HL-60/S4 (cell line): ENCODE measurements around the gene NFIC.
"Not testable (repeated sequence)": the region's sequence is repeated elsewhere in the genome, so short reads cannot be mapped to it uniquely, and the experiment has no call there.

Source experiments
- in situ Hi-C: fragments of 300-500 bp; cut with MboI; formaldehyde crosslinking; loops from 2 replicates; pipeline ENCODE4 v1.14.3; 2022; ENCODE audit warnings: low sequenced_read_pairs

Gene NFIC

DNA sequence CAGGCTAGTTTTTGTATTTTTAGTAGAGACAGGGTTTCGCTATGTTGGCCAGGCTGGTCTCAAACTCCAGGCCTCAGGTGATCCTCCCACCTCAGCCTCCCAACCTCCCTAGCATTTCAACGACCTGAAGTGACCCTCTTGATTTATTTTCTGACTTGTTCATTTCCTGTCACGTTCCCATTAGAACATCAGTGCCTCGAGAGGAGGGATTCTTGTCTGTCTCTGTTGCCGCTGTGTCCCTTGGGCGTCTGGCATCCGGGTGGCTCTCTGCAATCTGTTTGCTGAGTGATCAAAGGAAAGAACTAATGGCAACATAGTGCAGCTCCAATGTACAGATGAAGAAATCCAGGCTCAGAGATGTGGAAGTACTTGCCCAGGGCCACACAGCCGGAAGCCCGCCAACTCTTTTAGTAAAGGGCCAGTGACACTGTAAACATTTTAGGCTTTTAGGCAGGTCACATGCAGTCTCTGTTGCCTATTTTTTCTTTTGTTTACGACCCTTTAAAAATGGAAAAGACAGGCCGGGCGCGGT is 47.5 kb downstream of the NFIC start:
- in situ Hi-C loops: no loop called here

DNA sequence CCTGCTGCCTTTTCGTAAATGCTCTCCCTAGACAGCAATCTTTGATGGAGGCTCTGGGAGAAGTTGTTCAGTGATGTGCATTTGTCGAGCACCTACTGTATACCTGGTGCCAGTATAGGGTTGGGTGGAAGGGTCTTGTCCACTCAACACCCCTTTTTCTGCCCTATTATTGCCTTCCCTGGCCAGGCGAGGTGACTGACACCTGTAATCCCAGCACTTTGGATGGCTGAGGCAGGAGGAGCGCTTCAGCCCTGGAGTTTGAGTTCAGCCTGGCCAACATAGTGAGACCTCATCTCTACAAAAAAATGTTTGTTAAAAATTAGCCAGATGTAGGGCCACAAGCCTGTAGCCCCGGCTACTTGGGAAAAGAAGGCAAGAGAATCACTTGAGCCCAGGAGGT is 49.3 kb downstream of the NFIC start:
- in situ Hi-C loops: no loop called here

DNA sequence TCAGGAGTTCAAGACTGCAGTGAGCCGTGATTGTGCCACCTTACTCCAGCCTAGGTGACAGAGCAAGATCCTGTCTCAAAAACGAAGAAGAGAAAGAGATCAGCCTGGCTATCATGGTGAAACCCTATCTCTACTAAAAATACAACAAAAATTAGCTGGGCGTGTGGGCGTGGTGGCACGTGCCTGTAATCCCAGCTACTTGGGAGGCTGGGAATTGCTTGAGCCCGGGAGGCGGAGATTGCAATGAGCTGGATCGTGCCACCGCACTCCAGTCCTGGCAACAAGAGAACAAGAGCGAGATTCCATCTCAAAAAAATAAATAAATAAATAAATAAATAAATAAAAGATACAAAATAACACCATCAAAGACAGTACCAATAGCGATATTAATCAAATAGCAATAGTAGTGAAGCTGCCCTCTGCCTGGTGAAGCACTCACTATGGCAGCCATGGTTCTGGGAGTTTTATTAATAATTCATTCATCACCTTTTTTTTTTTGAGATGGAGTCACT is 53.9 kb downstream of the NFIC start:
- in situ Hi-C loops: no loop called here

DNA sequence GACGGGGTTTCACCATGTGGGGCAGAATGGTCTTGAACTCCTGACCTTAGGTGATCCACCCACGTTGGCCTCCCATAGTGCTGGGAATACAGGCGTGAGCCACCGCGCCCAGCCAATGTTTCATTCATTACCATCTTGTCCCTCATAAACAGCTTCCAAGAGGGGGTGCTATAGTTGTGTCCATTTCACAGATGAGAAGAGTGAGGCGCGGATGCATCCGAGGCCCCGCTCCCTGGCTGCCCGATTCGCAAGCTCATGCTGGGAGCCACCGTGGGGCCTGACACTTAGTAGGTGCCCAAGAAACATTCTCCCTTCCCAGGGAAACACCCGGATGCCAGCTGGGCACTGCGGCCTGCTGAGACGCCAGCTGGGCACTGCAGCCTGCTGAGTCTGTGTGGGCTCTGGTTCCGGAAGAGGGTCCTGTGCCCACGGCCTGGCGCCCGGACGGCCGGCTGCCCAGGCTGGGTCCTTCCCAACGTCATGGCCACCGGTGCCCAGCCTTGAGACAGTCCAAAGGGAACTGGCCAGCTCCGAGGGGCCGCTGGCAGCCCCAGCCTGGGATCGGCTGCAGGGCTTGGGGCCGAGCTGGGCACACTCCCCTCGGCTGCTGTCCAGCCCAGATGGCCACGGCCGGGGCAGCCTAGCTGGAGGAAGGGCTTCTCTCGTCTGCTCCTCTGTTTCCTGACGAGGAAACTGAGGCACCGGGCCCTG is 54.7 kb downstream of the NFIC start:
- in situ Hi-C loops: no loop called here

DNA sequence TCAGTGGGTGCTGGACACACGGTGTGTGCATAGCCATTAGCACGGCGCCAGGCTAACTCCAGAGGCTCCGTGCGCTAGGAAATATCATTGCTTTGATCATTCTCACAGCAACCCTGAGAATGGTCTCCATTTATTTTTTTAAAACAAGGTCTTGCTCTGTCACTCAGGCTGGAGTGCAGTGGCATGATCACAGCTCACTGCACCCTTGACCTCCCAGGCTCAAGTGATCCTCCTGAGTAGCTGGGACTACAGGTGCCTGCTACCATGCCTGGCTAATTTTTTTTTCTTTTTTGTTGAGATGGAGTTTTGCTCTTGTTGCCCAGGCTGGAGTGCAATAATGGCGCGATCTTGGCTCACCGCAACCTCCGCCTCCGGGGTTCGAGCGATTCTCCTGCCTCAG is 55.3 kb downstream of the NFIC start:
- in situ Hi-C loops: not testable (repeated sequence)

DNA sequence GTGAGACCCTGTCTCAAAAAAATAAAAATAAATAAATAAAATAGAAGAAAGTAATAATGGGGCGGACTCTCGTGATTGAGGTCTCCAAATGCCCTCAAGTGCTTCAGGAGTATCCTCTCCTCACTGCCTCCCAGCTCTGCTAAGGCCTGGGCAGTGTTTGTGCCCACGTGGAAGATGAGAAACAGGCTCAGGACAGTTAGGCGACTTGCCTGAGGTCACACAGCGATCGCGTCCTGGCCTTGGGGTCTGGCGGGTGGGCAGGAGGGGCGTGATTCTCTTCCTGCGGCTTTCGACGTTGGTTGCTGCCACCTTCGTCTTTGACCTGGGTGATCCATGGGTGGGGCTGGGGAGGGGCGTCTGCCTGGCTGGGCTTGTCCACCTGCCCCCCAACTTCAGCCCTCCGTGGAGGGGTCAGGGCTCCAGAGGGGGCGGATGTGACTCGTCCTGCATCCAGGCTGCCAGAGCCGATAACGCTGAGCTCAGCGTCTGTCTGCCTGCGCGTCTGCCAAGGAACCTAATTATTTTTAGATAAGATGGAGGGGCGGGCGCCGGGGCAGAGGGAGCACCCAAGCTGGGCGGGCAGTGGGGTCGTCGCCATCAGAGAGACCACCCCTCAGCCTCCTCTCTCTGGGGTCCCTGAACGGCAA is 56.9 kb downstream of the NFIC start:
- in situ Hi-C loops: no loop called here

DNA sequence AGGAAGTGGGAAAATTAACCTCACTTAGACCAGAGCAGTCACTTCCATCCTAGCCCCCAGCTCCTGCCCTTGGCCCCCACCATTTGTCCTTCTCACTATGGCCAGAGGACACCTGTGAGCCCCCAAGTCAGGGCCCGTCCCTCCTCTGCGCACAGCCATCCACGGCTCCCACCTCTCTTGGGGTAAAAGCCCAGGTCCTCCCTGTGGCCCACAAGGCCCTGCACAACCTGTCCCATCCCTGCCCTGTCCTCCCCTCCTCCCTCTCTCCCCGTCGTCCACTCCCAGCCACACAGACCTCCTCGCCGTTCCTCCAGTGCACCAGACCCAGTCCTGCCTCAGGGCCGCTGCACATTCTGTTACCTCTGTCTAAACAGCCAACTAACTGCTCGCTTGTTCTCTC is 60.0 kb downstream of the NFIC start:
- in situ Hi-C loops: no loop called here

DNA sequence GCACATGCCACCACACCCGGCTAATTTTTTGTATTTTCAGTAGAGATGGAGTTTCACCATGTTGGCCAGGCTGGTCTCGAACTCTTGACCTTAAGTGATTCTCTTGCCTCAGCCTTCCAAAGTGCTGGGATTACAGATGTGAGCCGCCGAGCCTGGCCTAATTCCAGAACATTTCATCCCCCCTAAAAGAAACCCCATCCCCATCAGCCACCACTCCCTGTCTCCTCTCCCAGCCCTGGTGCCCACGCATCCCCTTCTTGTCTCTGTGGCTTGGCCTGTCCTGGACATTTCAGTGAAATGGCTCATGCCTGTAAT is 63.9 kb downstream of the NFIC start:
- in situ Hi-C loops: loop anchor here (10.0 kb wide), 1 partner anchor 76 kb away; no protein-coding TSS in a partner anchor

DNA sequence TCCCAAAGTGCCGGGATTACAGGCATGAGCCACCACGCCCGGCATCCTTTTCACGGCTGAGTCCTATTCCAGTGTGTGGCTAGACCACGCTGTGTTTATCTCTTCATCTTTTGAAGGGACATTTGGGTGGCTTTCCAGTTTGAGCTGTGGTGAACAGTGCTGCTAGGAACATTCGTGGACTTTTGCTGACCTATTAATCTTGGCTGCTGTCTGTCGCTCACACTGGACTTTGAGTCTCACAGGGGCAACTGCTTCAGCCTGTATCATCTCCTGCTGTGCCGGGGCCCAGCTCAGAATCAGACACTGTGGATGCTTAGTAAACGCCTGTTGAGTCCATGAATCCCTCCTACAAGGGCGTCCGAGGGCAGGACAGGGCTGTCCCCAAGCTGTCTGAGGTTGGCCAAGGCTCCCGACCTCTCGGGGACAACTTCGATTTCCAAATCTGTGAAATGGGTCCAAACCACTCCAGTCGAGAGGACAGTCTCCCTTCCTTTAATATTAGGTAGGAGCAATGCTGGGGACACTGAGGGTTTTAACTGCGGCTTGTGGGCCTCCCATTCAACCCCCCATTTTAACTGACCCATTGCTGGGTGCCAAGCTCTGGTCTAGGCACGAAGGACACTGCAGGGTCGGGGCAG is 65.5 kb downstream of the NFIC start:
- in situ Hi-C loops: loop anchor here (10.0 kb wide), 1 partner anchor 77 kb away; no protein-coding TSS in a partner anchor

DNA sequence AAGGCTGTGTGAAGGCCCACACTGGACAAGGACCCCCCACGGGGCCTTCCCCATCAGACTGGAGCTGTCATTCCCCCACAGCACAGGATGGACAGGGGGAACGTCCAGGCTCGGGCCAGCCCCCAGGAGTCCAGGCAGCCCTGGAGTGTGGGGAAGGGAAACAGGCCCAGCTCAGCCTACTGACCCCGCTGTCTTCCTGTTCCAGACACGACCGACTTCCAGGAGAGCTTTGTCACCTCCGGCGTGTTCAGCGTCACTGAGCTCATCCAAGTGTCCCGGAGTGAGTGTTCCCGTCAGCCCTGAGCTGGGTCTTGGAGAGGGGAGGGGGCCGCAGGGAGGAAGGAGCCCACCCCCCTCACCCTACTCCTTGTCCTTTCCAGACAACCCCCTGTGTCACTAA is 66.9 kb downstream of the NFIC start:
- in situ Hi-C loops: loop anchor here (10.0 kb wide), 1 partner anchor 79 kb away; no protein-coding TSS in a partner anchor

DNA sequence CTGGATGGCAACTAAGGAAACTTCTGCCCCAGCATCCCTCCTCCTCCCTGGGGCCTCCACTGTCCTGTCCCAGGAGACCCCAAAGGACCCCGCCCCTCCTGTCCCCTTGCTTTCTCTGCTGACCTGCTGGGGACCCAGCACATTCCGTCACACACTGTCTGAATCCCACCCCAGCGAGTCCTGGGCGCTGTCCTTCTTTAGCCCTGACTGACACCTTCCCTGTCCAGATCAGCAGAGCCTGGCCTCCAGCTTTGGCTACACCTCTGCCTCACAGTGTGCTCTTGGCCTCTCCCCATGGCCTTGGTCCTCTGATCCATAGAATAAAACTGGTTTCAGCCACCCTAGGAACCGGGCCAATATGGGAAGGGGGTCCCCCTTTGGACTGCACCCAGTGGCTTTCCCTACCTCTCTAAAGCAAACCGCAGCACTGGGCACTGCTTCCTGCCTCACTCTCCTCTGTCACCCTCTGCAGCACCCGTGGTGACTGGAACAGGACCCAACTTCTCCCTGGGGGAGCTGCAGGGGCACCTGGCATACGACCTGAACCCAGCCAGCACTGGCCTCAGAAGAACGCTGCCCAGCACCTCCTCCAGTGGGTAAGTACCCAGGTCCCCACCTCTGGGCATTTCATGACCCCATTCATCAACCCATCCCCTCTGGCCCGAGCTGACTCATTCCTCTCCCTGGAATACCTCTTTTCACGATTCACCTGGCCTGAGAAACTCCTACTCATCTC is 67.6 kb downstream of the NFIC start:
- in situ Hi-C loops: loop anchor here (10.0 kb wide), 1 partner anchor 79 kb away; no protein-coding TSS in a partner anchor

DNA sequence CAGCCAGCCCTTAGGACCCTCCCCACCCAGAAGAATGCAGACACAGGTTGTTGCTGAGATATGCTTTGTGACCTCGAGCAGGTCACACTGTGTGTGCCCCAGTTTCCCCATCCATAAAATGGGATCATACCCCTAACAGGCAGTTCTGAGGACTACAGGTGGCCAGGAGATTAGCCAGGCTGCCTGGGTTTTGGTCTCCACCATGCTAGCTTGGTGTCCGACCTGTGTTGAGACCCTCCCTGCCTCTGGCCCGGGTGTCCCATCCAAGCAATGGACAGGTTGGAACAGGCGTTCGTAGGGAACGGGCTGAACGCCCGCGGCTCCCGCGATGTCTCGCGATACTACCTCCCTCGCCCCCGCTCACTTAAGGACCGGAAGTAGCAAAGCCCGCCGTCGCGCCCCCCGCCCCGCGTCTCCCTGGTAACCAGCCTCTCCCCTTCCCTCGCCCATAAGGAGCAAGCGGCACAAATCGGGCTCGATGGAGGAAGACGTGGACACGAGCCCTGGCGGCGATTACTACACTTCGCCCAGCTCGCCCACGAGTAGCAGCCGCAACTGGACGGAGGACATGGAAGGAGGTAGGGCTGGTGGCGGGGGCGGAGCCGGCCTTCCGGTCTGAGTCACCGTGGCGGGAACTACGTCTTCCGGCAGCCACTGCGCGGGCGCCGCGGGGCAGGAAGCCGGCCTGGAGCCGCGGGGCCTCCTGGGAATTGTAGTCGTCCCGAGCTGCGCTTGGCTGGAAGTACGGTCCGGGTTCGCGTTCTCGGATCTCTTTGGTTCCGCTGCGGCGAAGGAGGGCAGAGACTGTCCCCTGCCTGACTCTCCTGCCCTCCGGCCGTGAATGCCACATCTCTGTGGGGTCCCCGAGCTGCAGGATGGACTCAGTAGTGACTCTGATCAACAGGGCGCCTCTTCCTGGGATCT is 68.5 kb downstream of the NFIC start:
- in situ Hi-C loops: loop anchor here (10.0 kb wide), 1 partner anchor 80 kb away; no protein-coding TSS in a partner anchor

DNA sequence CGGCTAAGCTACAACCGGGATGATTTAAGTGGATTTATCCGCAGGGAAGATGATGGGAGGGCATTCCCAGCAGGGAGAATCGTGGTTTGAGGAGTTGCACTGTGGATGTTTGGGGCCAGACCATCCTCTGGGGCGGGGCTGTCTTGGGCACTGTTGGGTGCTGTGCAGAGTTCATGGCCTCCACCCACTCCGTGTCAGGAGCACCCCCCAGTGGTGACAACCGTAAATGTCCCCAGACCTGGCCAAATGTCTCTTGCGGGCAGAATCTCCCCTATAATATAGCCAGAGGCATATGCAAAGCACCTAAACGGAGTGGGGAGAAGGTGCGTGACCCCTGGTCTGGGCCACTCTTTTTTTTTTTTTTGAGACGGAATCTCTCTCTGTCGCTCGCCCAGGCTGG is 73.7 kb downstream of the NFIC start:
- in situ Hi-C loops: no loop called here

DNA sequence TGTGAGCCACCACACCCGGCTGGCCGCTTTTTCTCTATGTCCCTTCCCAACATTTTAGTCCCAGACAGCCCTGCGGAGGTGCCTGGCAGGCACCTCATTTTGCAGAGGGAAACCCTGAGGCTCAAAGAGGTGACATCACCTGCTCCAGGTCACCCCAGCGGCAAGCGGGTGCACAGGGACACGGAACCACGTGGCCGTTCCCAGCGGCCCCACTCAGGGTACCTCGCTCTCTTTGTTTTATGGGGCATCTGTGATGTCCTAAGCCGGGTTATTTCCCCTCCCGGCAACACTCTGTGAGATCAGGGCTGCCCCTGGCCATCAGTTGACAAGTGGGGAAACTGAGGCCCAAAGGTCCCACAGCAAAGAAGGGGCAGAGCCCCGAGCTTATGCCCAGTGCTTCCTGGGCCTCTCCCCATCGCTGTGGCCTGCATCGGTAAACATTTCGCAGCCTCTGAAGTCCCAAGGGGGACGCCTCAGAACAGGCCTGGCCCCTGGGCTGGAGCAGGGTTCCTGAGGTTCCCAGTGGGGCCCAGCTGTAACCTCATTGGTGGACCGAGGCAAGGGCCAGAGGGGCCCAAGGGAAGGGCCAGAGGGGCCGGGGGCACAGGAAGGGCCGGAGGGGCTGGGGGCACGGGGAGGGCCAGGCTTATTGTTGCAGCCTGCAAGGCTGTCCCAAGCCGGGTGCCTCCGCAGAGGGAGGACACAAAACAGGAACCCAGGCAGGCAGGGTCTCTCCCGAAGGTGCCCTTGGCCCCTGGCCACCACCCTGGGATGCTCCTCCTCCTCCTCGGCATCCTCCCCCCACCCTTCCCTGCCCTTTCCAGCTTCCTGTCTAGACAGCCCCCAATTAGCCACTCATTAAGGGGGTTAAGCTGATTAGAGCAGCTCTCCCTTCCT is 75.0 kb downstream of the NFIC start:
- in situ Hi-C loops: no loop called here

DNA sequence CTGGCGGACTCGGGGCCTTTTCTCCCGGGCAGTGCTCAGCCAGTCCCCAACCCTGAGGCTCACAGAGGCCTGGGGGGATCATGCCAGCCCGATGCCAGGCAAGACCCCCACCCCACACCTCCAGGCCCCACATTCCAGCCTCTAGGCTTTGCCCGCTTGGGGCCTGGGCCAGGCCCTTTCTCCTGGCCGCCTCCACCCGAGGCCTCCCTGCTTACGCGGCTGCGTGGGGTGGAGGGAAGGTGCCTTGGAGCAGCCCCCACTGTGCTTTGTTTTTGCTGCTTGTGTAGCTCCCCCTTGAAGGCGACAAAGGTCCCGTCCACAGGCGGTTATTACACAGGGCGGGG is 75.6 kb downstream of the NFIC start:
- in situ Hi-C loops: no loop called here

DNA sequence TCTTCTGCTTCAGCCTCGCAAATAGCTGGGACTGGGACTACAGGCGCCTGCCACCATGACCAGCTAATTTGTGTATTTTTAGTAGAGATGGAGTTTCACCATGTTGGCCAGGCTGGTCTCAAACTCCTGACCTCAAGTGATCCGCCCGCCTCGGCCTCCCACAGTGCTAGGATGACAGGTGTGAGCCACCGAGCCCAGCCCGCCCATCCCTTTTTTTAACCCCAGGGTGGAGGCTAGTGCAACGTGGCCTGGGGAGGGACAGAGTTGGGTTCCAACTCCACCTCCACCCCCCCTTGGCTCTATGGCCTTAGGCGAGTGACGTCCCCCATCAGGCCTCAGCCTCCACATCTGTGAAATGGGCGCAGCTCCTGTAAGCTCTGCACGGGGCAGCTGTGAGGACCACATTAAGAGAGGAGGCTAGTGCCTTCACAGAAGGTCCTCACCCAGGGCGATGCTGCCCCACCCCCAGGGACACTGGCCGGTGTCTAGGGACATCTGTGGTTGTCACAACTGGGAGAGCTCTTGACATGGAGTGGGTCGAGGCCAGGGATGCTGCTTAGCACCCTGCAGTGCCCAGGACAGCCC is 76.2 kb downstream of the NFIC start:
- in situ Hi-C loops: no loop called here

DNA sequence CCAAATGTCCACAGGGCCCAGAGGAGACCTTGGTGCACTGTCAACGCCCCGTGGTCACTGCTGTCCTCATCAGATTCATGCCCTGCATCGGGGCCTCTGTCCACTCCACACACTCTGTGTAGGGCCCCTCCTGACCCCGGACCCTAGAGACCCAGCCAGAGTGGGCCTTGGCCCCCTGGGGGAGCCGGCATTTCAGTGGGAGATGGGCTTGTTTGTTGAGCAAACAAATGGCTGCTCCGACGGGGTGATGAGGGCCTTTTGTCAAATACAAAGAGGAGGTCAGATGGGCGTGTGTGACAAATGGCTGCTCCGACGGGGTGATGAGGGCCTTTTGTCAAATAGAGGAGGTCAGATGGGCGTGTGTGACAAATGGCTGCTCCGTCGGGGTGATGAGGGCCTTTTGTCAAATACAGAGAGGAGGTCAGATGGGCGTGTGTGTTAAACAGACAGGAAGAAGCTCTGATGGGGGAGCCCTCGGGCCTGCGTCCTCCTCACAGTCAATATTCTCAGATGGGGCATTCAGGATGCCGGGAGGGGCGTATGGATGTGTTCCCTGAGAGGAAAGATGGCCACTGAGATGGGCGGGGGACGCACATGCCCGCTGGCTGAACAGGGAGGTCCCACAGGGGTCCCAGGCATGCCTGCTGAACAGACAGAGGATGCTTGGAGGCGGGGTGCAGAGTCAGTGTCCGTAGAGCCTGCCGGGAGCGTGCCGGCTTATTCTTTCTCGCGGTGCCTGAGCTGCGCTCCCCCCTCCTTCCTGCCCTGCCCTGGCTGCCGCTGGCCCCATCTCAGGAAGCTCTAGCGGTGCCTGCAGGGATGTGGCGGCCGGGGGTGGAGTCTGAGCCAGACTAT is 77.7 kb downstream of the NFIC start:
- in situ Hi-C loops: no loop called here
